Keratinocyte (primary cell): ENCODE data around the gene NTRK1.

Source experiments
- EZH2 ChIP-seq: IDR thresholded peaks from one replicate; pipeline ENCODE4 v1.6.1; 2012; ENCODE audit warnings: inconsistent platforms, mild to moderate bottlenecking, low read length, moderate library complexity
- TF ChIP-seq, protein P1 (sequence below), 3 experiments: IDR thresholded peaks in 1 of 3; conservative IDR thresholded peaks in 1 of 3; optimal IDR thresholded peaks in 1 of 3; 2 replicates in 2 of 3; 3 replicates in 1 of 3; pipeline versions ENCODE3 to v1.5.1; 2011; ENCODE audit warnings: low read length in 3 of 3, mild to moderate bottlenecking in 3 of 3, moderate library complexity in 2 of 3, control low read depth in 1 of 3, inconsistent platforms in 1 of 3; ENCODE audit not compliant: insufficient read depth in 2 of 3; ENCODE audit errors: extremely low read depth in 1 of 3

DNA sequence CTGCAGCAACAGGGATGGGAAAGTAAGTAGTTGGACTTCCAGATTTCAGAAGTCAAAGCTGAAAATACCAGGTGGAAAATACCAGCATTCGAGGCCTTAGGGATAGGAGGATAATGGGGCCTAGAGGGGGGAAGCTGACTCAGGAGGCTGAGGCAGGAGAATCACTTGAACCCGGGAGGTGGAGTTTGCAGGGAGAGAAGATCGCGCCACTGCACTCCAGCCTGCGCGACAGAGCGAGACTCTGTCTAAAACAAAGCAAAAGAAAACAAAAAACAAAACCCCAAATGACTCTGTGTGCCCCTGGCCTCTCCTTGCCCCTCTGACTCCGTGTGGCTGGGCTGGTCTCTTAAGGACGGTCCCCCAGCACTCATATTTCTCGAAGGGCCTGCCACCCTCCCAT lies 47.4 kb upstream of the NTRK1 start:
- TF ChIP-seq, protein P1, sequence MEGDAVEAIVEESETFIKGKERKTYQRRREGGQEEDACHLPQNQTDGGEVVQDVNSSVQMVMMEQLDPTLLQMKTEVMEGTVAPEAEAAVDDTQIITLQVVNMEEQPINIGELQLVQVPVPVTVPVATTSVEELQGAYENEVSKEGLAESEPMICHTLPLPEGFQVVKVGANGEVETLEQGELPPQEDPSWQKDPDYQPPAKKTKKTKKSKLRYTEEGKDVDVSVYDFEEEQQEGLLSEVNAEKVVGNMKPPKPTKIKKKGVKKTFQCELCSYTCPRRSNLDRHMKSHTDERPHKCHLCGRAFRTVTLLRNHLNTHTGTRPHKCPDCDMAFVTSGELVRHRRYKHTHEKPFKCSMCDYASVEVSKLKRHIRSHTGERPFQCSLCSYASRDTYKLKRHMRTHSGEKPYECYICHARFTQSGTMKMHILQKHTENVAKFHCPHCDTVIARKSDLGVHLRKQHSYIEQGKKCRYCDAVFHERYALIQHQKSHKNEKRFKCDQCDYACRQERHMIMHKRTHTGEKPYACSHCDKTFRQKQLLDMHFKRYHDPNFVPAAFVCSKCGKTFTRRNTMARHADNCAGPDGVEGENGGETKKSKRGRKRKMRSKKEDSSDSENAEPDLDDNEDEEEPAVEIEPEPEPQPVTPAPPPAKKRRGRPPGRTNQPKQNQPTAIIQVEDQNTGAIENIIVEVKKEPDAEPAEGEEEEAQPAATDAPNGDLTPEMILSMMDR (optimal IDR thresholded peaks at IDR 0.05 in 1 of 3, IDR thresholded peaks at IDR 0.05 in 1 of 3, conservative IDR thresholded peaks at IDR 0.05 in 1 of 3; ENCODE audit: extremely low read depth in 1 of 3, insufficient read depth in 2 of 3, low read length in 3 of 3): no peak
- TF ChIP-seq EZH2: no peak
